Measurements from ENCODE around the gene KPNA6. TPM values are rescaled to one million over a fixed set of nuclear protein-coding genes. Genes with fewer than 3 reads are reported as not detected.

The KPNA6 gene
- total and polyA plus RNA-seq, 4 experiments from 2014 or later, result 25.4 to 62.5 (median 42.9) TPM

DNA sequence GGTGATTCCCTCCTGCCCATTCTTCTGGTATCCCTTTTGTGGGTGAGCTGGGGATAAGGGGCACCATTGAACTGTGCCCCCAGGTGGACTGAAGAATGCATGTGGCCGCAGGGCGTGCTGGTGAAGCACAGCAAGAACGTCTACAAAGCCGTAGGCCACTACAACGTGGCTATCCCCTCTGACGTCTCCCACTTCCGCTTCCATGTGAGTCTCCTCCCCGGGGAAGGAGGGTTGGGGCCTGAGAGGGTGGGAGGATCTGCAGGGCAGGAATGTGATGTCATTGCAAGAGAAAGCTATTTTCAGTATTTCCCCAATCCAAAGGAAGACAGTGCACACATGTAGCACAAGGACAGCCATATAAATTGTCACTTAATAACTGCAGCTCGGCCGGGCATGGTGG lies 7.5 kb upstream of the KPNA6 start:
- Histone ChIP-seq H3K4me1 (ENCODE audit: insufficient read depth, low read length) (no peaks in the 10 kb centered on the region), H3K27ac (ENCODE audit: low read depth, low read length) (no peak overlapping the region), H3K9me3 (ENCODE audit: control insufficient read depth in 1 of 2, low read length in 2 of 2) (no peaks in the 10 kb centered on the region), H3K4me3 (ENCODE audit: low read length in 2 of 2) (no peak overlapping the region), H3K36me3 (ENCODE audit: insufficient read depth, low read length) (peaks cover 22% of the 10 kb centered on the region), H3K27me3 (ENCODE audit: insufficient read depth, low read length) (no peaks in the 10 kb centered on the region)
- intact Hi-C loops (cut with micrococcal nuclease), result no loop called here
- Mint-ChIP-seq H3K4me3 (no peak overlapping the region), H3K36me3 (peaks cover 17 to 40% of the 10 kb centered on the region in 2 donors), H3K27ac (no peak overlapping the region), H3K27me3 (no peaks in the 10 kb centered on the region), H3K9me3 (peaks cover 0 to 2% (median 0%) of the 10 kb centered on the region in 8 donors), H3K4me1 (peaks cover 0 to 2% (median under 1%) of the 10 kb centered on the region in 4 donors)
- ChIA-PET POLR2A (ENCODE audit: partially characterized antibody) (no interaction called here), CTCF (ENCODE audit: partially characterized antibody) (interaction anchor here (1.1 to 2.6 kb wide), 2 partner anchors 9 to 11 kb away, joined by 3 to 11 read pairs; no protein-coding TSS in a partner anchor)
- no peak for DNase-seq

DNA sequence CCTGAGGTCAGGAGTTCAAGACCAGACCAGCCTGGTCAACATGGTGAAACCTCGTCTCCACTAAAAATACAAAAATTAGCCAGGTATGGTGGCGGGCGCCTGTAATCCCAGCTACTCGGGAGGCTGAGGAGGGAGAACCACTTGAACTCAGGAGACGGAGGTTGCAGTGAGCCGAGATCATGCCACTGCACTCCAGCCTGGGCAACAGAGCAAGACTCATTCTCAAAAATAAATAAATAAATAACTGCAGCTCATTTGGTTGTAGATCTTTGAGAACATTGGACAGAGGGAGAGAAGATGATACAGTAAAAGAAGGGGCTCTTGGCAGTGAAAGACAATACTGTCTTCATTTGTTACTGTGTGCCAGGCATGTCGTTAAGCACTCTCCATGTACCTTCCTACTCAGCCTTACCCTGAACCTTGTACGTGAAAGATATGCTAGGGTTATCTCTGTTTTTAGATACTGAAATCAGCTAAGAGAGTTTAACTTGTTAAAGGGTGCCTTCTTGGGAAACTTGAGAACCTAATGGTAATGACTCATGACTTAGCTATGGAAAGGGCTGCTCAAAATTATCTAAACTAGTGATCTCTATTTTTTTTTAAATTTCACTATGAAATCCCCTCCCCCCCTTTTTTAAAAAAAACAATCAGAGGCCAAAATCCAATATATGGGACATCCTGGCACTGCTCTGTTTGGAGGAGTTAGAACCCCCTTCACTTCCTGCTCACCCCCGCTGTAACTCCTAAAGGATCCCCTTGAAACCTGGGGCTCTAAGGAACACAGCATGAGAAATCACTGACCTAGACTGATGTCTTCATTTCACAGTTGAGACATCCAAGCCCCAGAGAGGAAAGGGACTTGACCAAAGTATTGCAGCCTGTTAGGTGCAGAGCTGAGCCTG lies 6.8 kb upstream of the KPNA6 start:
- H3K9me3 ChIP-seq (ENCODE audit: control insufficient read depth in 1 of 2, low read length in 2 of 2), result no peaks in the 10 kb centered on the region
- H3K36me3 ChIP-seq (ENCODE audit: insufficient read depth, low read length), result peaks cover 15% of the 10 kb centered on the region
- peaks cover 0 to 2% (median 0%) of the 10 kb centered on the region in 8 donors for H3K9me3 Mint-ChIP-seq
- no peak overlapping the region for H3K27ac ChIP-seq (ENCODE audit: low read depth, low read length)
- H3K27me3 ChIP-seq (ENCODE audit: insufficient read depth, low read length), result no peaks in the 10 kb centered on the region
- POLR2A ChIA-PET (ENCODE audit: partially characterized antibody), result no interaction called here
- no peak overlapping the region for H3K4me3 ChIP-seq (ENCODE audit: low read length in 2 of 2)
- no peak for DNase-seq
- CTCF ChIA-PET (ENCODE audit: partially characterized antibody), result interaction anchor here (0.7 to 2.6 kb wide), 3 partner anchors 9 to 25 kb away, joined by 3 to 11 read pairs (median 4); no protein-coding TSS in a partner anchor
- intact Hi-C loops (cut with micrococcal nuclease), result no loop called here
- H3K4me1 Mint-ChIP-seq, result peaks cover 0 to 4% (median under 1%) of the 10 kb centered on the region in 4 donors
- H3K27ac Mint-ChIP-seq, result no peak overlapping the region
- no peaks in the 10 kb centered on the region for H3K4me1 ChIP-seq (ENCODE audit: insufficient read depth, low read length)
- H3K4me3 Mint-ChIP-seq, result no peak overlapping the region
- peaks cover 10 to 33% of the 10 kb centered on the region in 2 donors for H3K36me3 Mint-ChIP-seq
- no peaks in the 10 kb centered on the region for H3K27me3 Mint-ChIP-seq

DNA sequence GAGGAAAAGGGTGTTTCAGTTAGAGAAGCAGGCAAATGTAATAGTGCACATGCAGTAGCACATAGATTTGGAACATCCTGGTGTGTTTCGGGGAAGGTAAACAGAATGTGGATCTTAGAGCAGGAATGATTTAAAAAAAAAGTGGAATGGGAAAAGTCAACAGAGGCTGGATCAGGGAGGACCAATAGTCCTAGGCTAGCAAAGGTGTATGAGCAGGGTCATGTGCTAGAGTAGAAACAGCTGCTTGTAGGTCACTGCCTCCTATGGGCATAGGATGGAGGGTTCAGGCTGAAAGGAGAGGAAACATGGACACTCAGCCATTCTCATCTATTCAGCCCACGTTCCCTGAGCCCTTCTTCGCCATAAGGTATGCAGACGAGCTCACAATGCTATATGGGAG lies 3.7 kb upstream of the KPNA6 start:
- no peak overlapping the region for H3K27ac ChIP-seq (ENCODE audit: low read depth, low read length)
- no peak overlapping the region for H3K4me3 ChIP-seq (ENCODE audit: low read length in 2 of 2)
- H3K9me3 Mint-ChIP-seq, result peaks cover 0 to 4% (median 0%) of the 10 kb centered on the region in 8 donors
- no peak for DNase-seq
- peaks cover 5 to 26% (median 15%) of the 10 kb centered on the region in 4 donors for H3K4me1 Mint-ChIP-seq
- peak overlapping the region in 1 of 8 donors; percentile 45 for H3K4me3 Mint-ChIP-seq
- no peaks in the 10 kb centered on the region for H3K27me3 Mint-ChIP-seq
- ChIA-PET POLR2A (ENCODE audit: partially characterized antibody) (no interaction called here), CTCF (ENCODE audit: partially characterized antibody) (interaction anchor here (0.6 kb wide), 1 partner anchor 534 kb away, joined by 3 read pairs; no protein-coding TSS in a partner anchor)
- no peaks in the 10 kb centered on the region for H3K27me3 ChIP-seq (ENCODE audit: insufficient read depth, low read length)
- peaks cover 4 to 32% of the 10 kb centered on the region in 2 donors for H3K36me3 Mint-ChIP-seq
- peak overlapping the region in 3 of 7 donors; percentile 5 to 24 (median 6) for H3K27ac Mint-ChIP-seq
- no peaks in the 10 kb centered on the region for H3K9me3 ChIP-seq (ENCODE audit: control insufficient read depth in 1 of 2, low read length in 2 of 2)
- intact Hi-C loops (cut with micrococcal nuclease), result no loop called here
- H3K4me1 ChIP-seq (ENCODE audit: insufficient read depth, low read length), result peaks cover 8% of the 10 kb centered on the region
- H3K36me3 ChIP-seq (ENCODE audit: insufficient read depth, low read length), result peaks cover 15% of the 10 kb centered on the region

DNA sequence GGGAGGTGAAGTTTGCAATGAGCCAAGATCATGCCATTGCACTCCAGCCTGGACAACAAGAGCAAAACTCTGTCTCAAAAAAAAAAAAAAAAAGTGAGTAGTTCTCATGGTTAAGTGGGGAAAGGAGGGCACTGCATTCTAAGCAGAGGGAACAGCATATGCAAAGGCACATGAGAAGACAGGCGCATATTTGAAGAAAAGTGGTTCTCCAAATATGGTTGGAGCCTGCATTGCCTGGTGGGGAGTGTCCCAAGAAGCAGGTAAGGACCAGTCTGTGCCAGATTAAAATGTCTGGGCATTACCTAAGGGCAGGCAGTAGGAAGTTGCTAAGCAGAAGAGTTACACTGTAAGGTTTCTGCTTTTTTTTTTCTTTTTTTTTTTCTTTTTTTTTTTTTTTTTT lies 2.5 kb upstream of the KPNA6 start:
- peak overlapping the region in 3 of 8 donors; percentile 18 to 59 (median 36) for H3K4me3 Mint-ChIP-seq
- ChIA-PET POLR2A (ENCODE audit: partially characterized antibody) (no interaction called here), CTCF (ENCODE audit: partially characterized antibody) (no interaction called here)
- Histone ChIP-seq H3K36me3 (ENCODE audit: insufficient read depth, low read length) (peaks cover 10% of the 10 kb centered on the region), H3K4me1 (ENCODE audit: insufficient read depth, low read length) (peaks cover 20% of the 10 kb centered on the region), H3K27ac (ENCODE audit: low read depth, low read length) (no peak overlapping the region), H3K4me3 (ENCODE audit: low read length in 2 of 2) (no peak overlapping the region), H3K9me3 (ENCODE audit: control insufficient read depth in 1 of 2, low read length in 2 of 2) (no peaks in the 10 kb centered on the region), H3K27me3 (ENCODE audit: insufficient read depth, low read length) (no peaks in the 10 kb centered on the region)
- H3K36me3 Mint-ChIP-seq, result peaks cover 4 to 28% of the 10 kb centered on the region in 2 donors
- peak overlapping the region in 2 of 7 donors; percentile 24 to 95 for H3K27ac Mint-ChIP-seq
- no peaks in the 10 kb centered on the region for H3K27me3 Mint-ChIP-seq
- H3K9me3 Mint-ChIP-seq, result peaks cover 0 to 4% (median 0%) of the 10 kb centered on the region in 8 donors
- peaks cover 10 to 37% (median 23%) of the 10 kb centered on the region in 4 donors for H3K4me1 Mint-ChIP-seq
- intact Hi-C loops (cut with micrococcal nuclease), result loop anchor here (5.0 kb wide), 3 partner anchors 163 to 287 kb away; partner anchors contain the start of genes BSDC1 and HDAC1
- DNase-seq, result no peak

DNA sequence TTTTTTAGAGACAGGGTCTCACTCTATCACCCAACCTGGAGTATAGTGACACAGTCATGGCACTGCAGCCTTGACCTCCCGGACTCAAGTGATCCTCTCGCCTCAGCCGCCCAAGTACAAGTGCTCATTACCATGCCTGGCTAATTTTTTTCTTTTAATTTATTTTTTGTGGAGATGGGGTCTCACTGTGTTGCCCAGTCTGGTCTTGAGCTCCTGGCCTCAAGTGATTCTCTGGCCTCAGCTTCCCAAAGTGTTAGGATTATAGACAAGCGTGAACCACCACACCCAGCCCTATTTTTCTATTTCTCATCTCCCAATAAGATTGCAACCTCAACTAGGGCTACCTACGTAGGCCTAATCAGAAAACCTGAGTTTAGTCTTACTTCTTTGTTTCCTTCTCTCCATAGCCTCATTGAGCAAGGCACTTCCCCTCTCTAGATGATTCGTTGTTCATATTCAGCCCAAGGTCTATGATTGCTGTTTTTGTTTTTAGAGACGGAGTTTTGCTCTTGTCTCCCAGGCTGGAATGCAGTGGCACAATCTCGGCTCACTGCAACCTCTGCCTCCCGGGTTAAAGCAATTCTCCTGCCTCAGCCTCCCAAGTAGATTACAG lies 1.1 kb upstream of the KPNA6 start:
- intact Hi-C loops (cut with micrococcal nuclease), result loop anchor here (1.0 to 5.0 kb wide), 4 partner anchors 34 to 286 kb away; partner anchors contain the start of genes BSDC1, HDAC1 and TMEM39B
- Histone ChIP-seq H3K27ac (ENCODE audit: low read depth, low read length) (no peak overlapping the region), H3K4me1 (ENCODE audit: insufficient read depth, low read length) (peaks cover 35% of the 10 kb centered on the region), H3K4me3 (ENCODE audit: low read length in 2 of 2) (no peak overlapping the region), H3K9me3 (ENCODE audit: control insufficient read depth in 1 of 2, low read length in 2 of 2) (no peaks in the 10 kb centered on the region), H3K36me3 (ENCODE audit: insufficient read depth, low read length) (no peaks in the 10 kb centered on the region), H3K27me3 (ENCODE audit: insufficient read depth, low read length) (no peaks in the 10 kb centered on the region)
- no peaks in the 10 kb centered on the region for H3K27me3 Mint-ChIP-seq
- DNase-seq, result no peak
- peak overlapping the region; percentile 27 to 100 (median 68) for H3K4me3 Mint-ChIP-seq
- H3K36me3 Mint-ChIP-seq, result peaks cover 5 to 25% of the 10 kb centered on the region in 2 donors
- CTCF ChIA-PET (ENCODE audit: partially characterized antibody), result interaction anchor here (1.4 to 2.9 kb wide), 3 partner anchors 23 to 442 kb away, joined by 3 to 32 read pairs (median 4); partner anchors contain the start of gene TMEM39B
- POLR2A ChIA-PET (ENCODE audit: partially characterized antibody), result interaction anchor here (1.0 to 3.7 kb wide), 10 partner anchors 22 to 344 kb away, joined by 3 to 63 read pairs (median 13); partner anchors contain the start of genes BSDC1, KHDRBS1, TMEM39B and TXLNA
- peak overlapping the region; percentile 13 to 95 (median 78) for H3K27ac Mint-ChIP-seq
- H3K9me3 Mint-ChIP-seq, result peaks cover 0 to 4% (median 0%) of the 10 kb centered on the region in 8 donors
- peaks cover 25 to 51% (median 36%) of the 10 kb centered on the region in 4 donors for H3K4me1 Mint-ChIP-seq

DNA sequence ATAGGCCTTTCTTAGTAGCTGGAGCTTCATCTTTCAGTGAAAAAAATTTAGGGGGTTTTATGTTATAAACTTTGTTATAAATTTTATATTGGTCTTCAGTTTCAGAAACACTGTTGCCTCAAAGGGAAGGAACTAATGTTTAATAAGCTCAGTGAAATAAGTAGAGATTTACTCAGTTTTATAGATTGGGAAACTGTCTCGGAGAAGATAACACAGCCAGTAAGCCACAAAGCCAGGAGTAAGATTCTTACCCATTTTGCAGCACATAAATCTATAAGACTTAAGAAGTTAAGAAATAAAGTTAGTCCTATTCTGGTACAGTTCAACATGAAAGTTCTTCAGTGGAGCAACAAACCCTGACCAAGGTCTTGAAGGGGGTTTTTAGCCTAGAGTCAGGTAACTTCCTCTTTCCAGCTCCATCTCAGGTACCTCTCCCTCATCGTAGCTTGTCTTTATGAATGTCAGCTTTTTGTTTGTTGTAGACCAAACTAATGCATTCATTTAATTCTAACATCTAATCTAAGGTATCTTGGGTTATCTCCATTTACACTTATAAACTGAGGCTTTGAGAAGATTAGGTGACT lies 3.3 kb downstream of the KPNA6 start:
- no peak overlapping the region for H3K27ac ChIP-seq (ENCODE audit: low read depth, low read length)
- no peaks in the 10 kb centered on the region for H3K36me3 ChIP-seq (ENCODE audit: insufficient read depth, low read length)
- Mint-ChIP-seq H3K36me3 (peaks cover 5 to 29% of the 10 kb centered on the region in 2 donors), H3K27me3 (no peaks in the 10 kb centered on the region), H3K9me3 (peaks cover 0 to 4% (median 0%) of the 10 kb centered on the region in 8 donors), H3K27ac (peak overlapping the region in 6 of 7 donors; percentile 6 to 82 (median 38)), H3K4me3 (peak overlapping the region; percentile 13 to 100 (median 60)), H3K4me1 (peaks cover 43 to 74% (median 59%) of the 10 kb centered on the region in 4 donors)
- peaks cover 71% of the 10 kb centered on the region for H3K4me1 ChIP-seq (ENCODE audit: insufficient read depth, low read length)
- no peaks in the 10 kb centered on the region for H3K27me3 ChIP-seq (ENCODE audit: insufficient read depth, low read length)
- POLR2A ChIA-PET (ENCODE audit: partially characterized antibody), result interaction anchor here (0.5 to 2.1 kb wide), 2 partner anchors 38 to 64 kb away, joined by 3 to 8 read pairs; partner anchors contain the start of gene TMEM39B
- no peak for DNase-seq
- H3K4me3 ChIP-seq (ENCODE audit: low read length in 2 of 2), result no peak overlapping the region
- no peaks in the 10 kb centered on the region for H3K9me3 ChIP-seq (ENCODE audit: control insufficient read depth in 1 of 2, low read length in 2 of 2)
- CTCF ChIA-PET (ENCODE audit: partially characterized antibody), result interaction anchor here (0.7 to 3.0 kb wide), 6 partner anchors 9 to 304 kb away, joined by 3 to 11 read pairs (median 4); partner anchors contain the start of gene TMEM39B
- intact Hi-C loops (cut with micrococcal nuclease), result no loop called here
